K562 (cell line): ENCODE measurements around the gene CDS2. TPM values are rescaled to one million over a fixed set of nuclear protein-coding genes. Genes with fewer than 3 reads are reported as not detected.
A peak's percentile ranks its signal among the peaks of the same experiment; 100 is the strongest.

Experiments used
- ARNT ChIP-seq, 2 experiments: fragments of 450-650 bp; IDR thresholded peaks; 2 replicates each; pipeline ENCODE4 v1.6.1; 2016; ENCODE audit warnings: mild to moderate bottlenecking in 1 of 2
- CEBPG ChIP-seq, 3 experiments: fragments of 200-800 bp in 1 of 3; sonication (Bioruptor generic) in 1 of 3; sonication (generic) in 1 of 3; formaldehyde crosslinking in 1 of 3; IDR thresholded peaks in 2 of 3; conservative IDR thresholded peaks in 1 of 3; 2 replicates each; pipeline versions ENCODE4 v1.6.1 to v1.8.0; 2016 to 2022; ENCODE audit warnings: missing compliant biosample characterization in 2 of 3, missing genetic modification characterization in 2 of 3, mild to moderate bottlenecking in 1 of 3, missing genetic modification reagents in 1 of 3
- GABPB1 ChIP-seq: sonication (generic); formaldehyde crosslinking; IDR thresholded peaks from 2 replicates; pipeline ENCODE4 v1.8.0; 2022; ENCODE audit warnings: mild to moderate bottlenecking, missing genetic modification reagents
- HDAC1 ChIP-seq, 2 experiments: fragments of 450-650 bp; IDR thresholded peaks; 2 replicates each; pipeline ENCODE4 v1.6.1; 2016 to 2017; ENCODE audit warnings: inconsistent platforms in 1 of 2, mild to moderate bottlenecking in 1 of 2, moderate library complexity in 1 of 2
- RBM34 ChIP-seq: fragments of 200-400 bp; formaldehyde crosslinking; IDR thresholded peaks from 2 replicates; pipeline ENCODE4 v1.6.1; 2018; ENCODE audit warnings: low read length, borderline replicate concordance; ENCODE audit not compliant: insufficient read depth
- SETDB1 ChIP-seq: IDR thresholded peaks from one replicate; pipeline ENCODE4 v1.6.1; 2012; ENCODE audit warnings: low read length, control low read depth, inconsistent platforms
- U2AF2 ChIP-seq: fragments of 200-400 bp; formaldehyde crosslinking; optimal IDR thresholded peaks from 2 replicates; pipeline ENCODE3; 2017; ENCODE audit warnings: low read depth, mild to moderate bottlenecking, low read length
- YY1 ChIP-seq, 3 experiments: IDR thresholded peaks; 2 replicates each; pipeline ENCODE4 v1.6.1; 2011; ENCODE audit warnings: low read length in 2 of 3, mild to moderate bottlenecking in 2 of 3, moderate library complexity in 2 of 3, borderline replicate concordance in 1 of 3, control low read depth in 1 of 3, low read depth in 1 of 3; ENCODE audit not compliant: insufficient read depth in 3 of 3, insufficient replicate concordance in 2 of 3, control insufficient read depth in 1 of 3, insufficient read length in 1 of 3; ENCODE audit errors: extremely low read depth in 1 of 3
- ZNF124 ChIP-seq: sonication (generic); formaldehyde crosslinking; IDR thresholded peaks from 2 replicates; pipeline ENCODE4 v1.8.1; 2022; ENCODE audit warnings: missing genetic modification reagents
- ZNF175 ChIP-seq: fragments of 200-800 bp; sonication (Bioruptor generic); IDR thresholded peaks from 2 replicates; pipeline ENCODE4 v1.6.1; 2016; ENCODE audit warnings: low read depth, mild to moderate bottlenecking, missing genetic modification characterization, missing compliant biosample characterization
- ZNF75A ChIP-seq: fragments of 450-650 bp; formaldehyde crosslinking; IDR thresholded peaks from 2 replicates; pipeline ENCODE4 v1.4.0; 2020; ENCODE audit warnings: mild to moderate bottlenecking
- polyA plus RNA-seq, 8 experiments: library from polyadenylated mRNA; depleted of rRNA in 4 of 8; stranded (reverse) in 5 of 8; unstranded in 3 of 8; fragments of >200 nt; fragmentation: Nextera tagmentation in 2 of 8; fragmentation: Illumina TruSeq in 1 of 8; extraction: Ambion mirVana in 2 of 8; extraction: Trizol in 1 of 8; gene quantifications; 2 replicates each; pipeline versions ENCODE4 v1.2.1 to v1.2.3, GENCODE V29; 2011 to 2014; ENCODE audit warnings: inconsistent platforms in 1 of 8, missing spikeins in 1 of 8
- total RNA-seq, 7 experiments: library from RNA; depleted of rRNA in 6 of 7; stranded (reverse); fragments of >200 nt in 6 of 7; fragmentation: Illumina TruSeq in 2 of 7; extraction: Trizol in 2 of 7; gene quantifications; 2 replicates each; pipeline versions ENCODE4 v1.2.1 to v1.2.3, GENCODE V29; 2011 to 2021; ENCODE audit warnings: low replicate concordance in 1 of 7
- TF ChIP-seq, protein P1 (sequence below): sonication (generic); formaldehyde crosslinking; IDR thresholded peaks from 2 replicates; pipeline ENCODE4 v1.8.1; 2023; ENCODE audit warnings: mild to moderate bottlenecking, missing genetic modification reagents
- TF ChIP-seq, protein P2 (sequence below): fragments of 450-650 bp; IDR thresholded peaks from 2 replicates; pipeline ENCODE4 v1.6.1; 2016; ENCODE audit warnings: mild to moderate bottlenecking
- TF ChIP-seq, protein P3 (sequence below), 2 experiments: fragments of 450-650 bp in 1 of 2; sonication (generic) in 1 of 2; formaldehyde crosslinking in 1 of 2; IDR thresholded peaks; 2 replicates each; pipeline versions ENCODE4 v1.7.1 to v1.9.0; 2016 to 2022; ENCODE audit warnings: inconsistent platforms in 1 of 2, mild to moderate bottlenecking in 1 of 2, missing genetic modification reagents in 1 of 2

The CDS2 gene
- total and polyA plus RNA-seq, 9 of the 15 experiments (the other 6 are each of a cell fraction or from before 2014, with no cell fraction given): 6.4 to 46.4 (median 12.2) TPM

DNA sequence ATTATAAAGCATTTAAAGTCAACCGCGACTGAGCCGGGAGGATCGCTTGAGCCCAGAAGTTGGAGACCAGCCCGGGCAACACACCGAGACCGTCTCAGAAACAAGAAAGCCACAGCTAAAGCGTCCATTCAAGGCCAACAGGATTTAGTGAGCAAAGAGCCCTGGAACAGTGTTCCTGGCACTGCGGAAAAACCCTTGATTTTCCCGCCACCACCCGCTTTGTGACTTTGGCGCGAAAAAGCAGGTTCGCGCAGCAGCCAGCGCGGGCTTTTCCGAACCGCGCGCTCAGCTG is 7.7 kb upstream of the CDS2 start (continued):
- TF ChIP-seq, protein P1, sequence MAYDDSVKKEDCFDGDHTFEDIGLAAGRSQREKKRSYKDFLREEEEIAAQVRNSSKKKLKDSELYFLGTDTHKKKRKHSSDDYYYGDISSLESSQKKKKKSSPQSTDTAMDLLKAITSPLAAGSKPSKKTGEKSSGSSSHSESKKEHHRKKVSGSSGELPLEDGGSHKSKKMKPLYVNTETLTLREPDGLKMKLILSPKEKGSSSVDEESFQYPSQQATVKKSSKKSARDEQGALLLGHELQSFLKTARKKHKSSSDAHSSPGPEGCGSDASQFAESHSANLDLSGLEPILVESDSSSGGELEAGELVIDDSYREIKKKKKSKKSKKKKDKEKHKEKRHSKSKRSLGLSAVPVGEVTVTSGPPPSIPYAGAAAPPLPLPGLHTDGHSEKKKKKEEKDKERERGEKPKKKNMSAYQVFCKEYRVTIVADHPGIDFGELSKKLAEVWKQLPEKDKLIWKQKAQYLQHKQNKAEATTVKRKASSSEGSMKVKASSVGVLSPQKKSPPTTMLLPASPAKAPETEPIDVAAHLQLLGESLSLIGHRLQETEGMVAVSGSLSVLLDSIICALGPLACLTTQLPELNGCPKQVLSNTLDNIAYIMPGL (CRISPR knock-in tag): no peak
- TF ChIP-seq GABPB1 (CRISPR knock-in tag): no peak
- TF ChIP-seq CEBPG (CRISPR knock-in tag; IDR thresholded peaks at IDR 0.05): peak; percentile 38; the same call in 1 of the 2 replicates
- TF ChIP-seq CEBPG (tag; conservative IDR thresholded peaks at IDR 0.05 in 1 of 2, IDR thresholded peaks at IDR 0.05 in 1 of 2): no peak
- TF ChIP-seq ZNF75A (CRISPR knock-in tag): no peak
- no peak for TF ChIP-seq ARNT (IDR thresholded peaks at IDR 0.05)
- no peak for TF ChIP-seq YY1 (IDR thresholded peaks at IDR 0.05; ENCODE audit: borderline replicate concordance in 1 of 3, control insufficient read depth in 1 of 3, extremely low read depth in 1 of 3, insufficient read depth in 3 of 3, insufficient read length in 1 of 3, insufficient replicate concordance in 2 of 3, low read depth in 1 of 3, low read length in 2 of 3)
- TF ChIP-seq SETDB1: no peak
- TF ChIP-seq, protein P2, sequence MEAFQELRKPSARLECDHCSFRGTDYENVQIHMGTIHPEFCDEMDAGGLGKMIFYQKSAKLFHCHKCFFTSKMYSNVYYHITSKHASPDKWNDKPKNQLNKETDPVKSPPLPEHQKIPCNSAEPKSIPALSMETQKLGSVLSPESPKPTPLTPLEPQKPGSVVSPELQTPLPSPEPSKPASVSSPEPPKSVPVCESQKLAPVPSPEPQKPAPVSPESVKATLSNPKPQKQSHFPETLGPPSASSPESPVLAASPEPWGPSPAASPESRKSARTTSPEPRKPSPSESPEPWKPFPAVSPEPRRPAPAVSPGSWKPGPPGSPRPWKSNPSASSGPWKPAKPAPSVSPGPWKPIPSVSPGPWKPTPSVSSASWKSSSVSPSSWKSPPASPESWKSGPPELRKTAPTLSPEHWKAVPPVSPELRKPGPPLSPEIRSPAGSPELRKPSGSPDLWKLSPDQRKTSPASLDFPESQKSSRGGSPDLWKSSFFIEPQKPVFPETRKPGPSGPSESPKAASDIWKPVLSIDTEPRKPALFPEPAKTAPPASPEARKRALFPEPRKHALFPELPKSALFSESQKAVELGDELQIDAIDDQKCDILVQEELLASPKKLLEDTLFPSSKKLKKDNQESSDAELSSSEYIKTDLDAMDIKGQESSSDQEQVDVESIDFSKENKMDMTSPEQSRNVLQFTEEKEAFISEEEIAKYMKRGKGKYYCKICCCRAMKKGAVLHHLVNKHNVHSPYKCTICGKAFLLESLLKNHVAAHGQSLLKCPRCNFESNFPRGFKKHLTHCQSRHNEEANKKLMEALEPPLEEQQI: no peak
- TF ChIP-seq HDAC1 (IDR thresholded peaks at IDR 0.05): no peak
- no peak for TF ChIP-seq U2AF2
- TF ChIP-seq, protein P3, sequence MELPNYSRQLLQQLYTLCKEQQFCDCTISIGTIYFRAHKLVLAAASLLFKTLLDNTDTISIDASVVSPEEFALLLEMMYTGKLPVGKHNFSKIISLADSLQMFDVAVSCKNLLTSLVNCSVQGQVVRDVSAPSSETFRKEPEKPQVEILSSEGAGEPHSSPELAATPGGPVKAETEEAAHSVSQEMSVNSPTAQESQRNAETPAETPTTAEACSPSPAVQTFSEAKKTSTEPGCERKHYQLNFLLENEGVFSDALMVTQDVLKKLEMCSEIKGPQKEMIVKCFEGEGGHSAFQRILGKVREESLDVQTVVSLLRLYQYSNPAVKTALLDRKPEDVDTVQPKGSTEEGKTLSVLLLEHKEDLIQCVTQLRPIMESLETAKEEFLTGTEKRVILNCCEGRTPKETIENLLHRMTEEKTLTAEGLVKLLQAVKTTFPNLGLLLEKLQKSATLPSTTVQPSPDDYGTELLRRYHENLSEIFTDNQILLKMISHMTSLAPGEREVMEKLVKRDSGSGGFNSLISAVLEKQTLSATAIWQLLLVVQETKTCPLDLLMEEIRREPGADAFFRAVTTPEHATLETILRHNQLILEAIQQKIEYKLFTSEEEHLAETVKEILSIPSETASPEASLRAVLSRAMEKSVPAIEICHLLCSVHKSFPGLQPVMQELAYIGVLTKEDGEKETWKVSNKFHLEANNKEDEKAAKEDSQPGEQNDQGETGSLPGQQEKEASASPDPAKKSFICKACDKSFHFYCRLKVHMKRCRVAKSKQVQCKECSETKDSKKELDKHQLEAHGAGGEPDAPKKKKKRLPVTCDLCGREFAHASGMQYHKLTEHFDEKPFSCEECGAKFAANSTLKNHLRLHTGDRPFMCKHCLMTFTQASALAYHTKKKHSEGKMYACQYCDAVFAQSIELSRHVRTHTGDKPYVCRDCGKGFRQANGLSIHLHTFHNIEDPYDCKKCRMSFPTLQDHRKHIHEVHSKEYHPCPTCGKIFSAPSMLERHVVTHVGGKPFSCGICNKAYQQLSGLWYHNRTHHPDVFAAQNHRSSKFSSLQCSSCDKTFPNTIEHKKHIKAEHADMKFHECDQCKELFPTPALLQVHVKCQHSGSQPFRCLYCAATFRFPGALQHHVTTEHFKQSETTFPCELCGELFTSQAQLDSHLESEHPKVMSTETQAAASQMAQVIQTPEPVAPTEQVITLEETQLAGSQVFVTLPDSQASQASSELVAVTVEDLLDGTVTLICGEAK (IDR thresholded peaks at IDR 0.05): no peak
- TF ChIP-seq, protein P3 (CRISPR knock-in tag; IDR thresholded peaks at IDR 0.05): peak; percentile 83
- TF ChIP-seq ZNF124 (CRISPR knock-in tag): peak; percentile 96; the same call in 1 of the 2 replicates
- TF ChIP-seq RBM34: no peak
- TF ChIP-seq ZNF175 (CRISPR knock-in tag): no peak
